ENCODE results near the gene RPL3. TPM values are rescaled to one million over a fixed set of nuclear protein-coding genes. Genes with fewer than 3 reads are reported as not detected.

Gene RPL3
- total RNA-seq, 1 donor from 2014 or later = 2,149 TPM

DNA sequence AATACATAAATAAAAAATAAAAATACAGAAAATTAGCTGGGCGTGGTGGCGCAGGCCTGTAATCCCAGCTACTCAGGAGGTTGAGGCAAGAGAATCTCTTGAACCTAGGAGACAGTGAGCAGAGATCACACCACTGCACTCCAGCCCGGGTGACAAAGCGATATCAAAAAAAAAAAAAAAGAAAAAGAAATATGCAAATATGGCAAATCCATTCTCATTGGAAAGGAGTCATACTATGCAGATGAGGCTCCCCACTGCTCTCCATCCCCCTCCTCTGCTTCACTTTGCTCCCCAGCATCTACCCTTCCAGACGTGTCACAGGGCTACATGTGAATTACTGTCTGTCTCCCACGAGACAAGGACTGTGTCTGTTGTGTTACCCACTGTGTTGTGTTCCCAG lies 38.3 kb downstream of the RPL3 start:
- peaks cover 3% of the 10 kb centered on the region for H3K27me3 Mint-ChIP-seq (ENCODE audit: unreplicated experiment)
- no peak overlapping the region for H3K4me3 Mint-ChIP-seq (ENCODE audit: unreplicated experiment)
- TF ChIP-seq, protein P1, sequence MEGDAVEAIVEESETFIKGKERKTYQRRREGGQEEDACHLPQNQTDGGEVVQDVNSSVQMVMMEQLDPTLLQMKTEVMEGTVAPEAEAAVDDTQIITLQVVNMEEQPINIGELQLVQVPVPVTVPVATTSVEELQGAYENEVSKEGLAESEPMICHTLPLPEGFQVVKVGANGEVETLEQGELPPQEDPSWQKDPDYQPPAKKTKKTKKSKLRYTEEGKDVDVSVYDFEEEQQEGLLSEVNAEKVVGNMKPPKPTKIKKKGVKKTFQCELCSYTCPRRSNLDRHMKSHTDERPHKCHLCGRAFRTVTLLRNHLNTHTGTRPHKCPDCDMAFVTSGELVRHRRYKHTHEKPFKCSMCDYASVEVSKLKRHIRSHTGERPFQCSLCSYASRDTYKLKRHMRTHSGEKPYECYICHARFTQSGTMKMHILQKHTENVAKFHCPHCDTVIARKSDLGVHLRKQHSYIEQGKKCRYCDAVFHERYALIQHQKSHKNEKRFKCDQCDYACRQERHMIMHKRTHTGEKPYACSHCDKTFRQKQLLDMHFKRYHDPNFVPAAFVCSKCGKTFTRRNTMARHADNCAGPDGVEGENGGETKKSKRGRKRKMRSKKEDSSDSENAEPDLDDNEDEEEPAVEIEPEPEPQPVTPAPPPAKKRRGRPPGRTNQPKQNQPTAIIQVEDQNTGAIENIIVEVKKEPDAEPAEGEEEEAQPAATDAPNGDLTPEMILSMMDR (IDR thresholded peaks at IDR 0.05; ENCODE audit: unreplicated experiment) = no peak
- H3K27ac Mint-ChIP-seq (ENCODE audit: unreplicated experiment) = peak overlapping the region; percentile 45
- H3K9me3 Mint-ChIP-seq (ENCODE audit: unreplicated experiment) = no peaks in the 10 kb centered on the region
- no peak for DNase-seq (ENCODE audit: low spot score)
- H3K36me3 Mint-ChIP-seq (ENCODE audit: low read depth, unreplicated experiment) = no peaks in the 10 kb centered on the region
- H3K4me1 Mint-ChIP-seq (ENCODE audit: unreplicated experiment) = peaks cover 39% of the 10 kb centered on the region

GRCh38 chr22:39280250-39280649 lies 39.2 kb downstream of the RPL3 start:
- no peaks in the 10 kb centered on the region for H3K9me3 Mint-ChIP-seq (ENCODE audit: unreplicated experiment)
- H3K36me3 Mint-ChIP-seq (ENCODE audit: low read depth, unreplicated experiment) = no peaks in the 10 kb centered on the region
- no peak overlapping the region for H3K4me3 Mint-ChIP-seq (ENCODE audit: unreplicated experiment)
- peak overlapping the region; percentile 97 for H3K27ac Mint-ChIP-seq (ENCODE audit: unreplicated experiment)
- H3K4me1 Mint-ChIP-seq (ENCODE audit: unreplicated experiment) = peaks cover 39% of the 10 kb centered on the region
- no peak for DNase-seq (ENCODE audit: low spot score)
- peaks cover 3% of the 10 kb centered on the region for H3K27me3 Mint-ChIP-seq (ENCODE audit: unreplicated experiment)
- TF ChIP-seq, protein P1 (IDR thresholded peaks at IDR 0.05; ENCODE audit: unreplicated experiment) = no peak

GRCh38 chr22:39279170-39279850 lies 40.1 kb downstream of the RPL3 start:
- TF ChIP-seq, protein P1 (IDR thresholded peaks at IDR 0.05; ENCODE audit: unreplicated experiment) = no peak
- Mint-ChIP-seq H3K9me3 (ENCODE audit: unreplicated experiment) (no peaks in the 10 kb centered on the region), H3K27me3 (ENCODE audit: unreplicated experiment) (peaks cover 3% of the 10 kb centered on the region), H3K27ac (ENCODE audit: unreplicated experiment) (peak overlapping the region; percentile 97), H3K36me3 (ENCODE audit: low read depth, unreplicated experiment) (no peaks in the 10 kb centered on the region), H3K4me1 (ENCODE audit: unreplicated experiment) (peaks cover 39% of the 10 kb centered on the region), H3K4me3 (ENCODE audit: unreplicated experiment) (peak overlapping the region; percentile 56)
- DNase-seq (ENCODE audit: low spot score) = no peak

- no peak for DNase-seq (ENCODE audit: low spot score)
- Mint-ChIP-seq H3K27ac (ENCODE audit: unreplicated experiment) (no peak overlapping the region), H3K36me3 (ENCODE audit: low read depth, unreplicated experiment) (no peaks in the 10 kb centered on the region), H3K9me3 (ENCODE audit: unreplicated experiment) (no peaks in the 10 kb centered on the region), H3K27me3 (ENCODE audit: unreplicated experiment) (peaks cover 5% of the 10 kb centered on the region), H3K4me3 (ENCODE audit: unreplicated experiment) (no peak overlapping the region), H3K4me1 (ENCODE audit: unreplicated experiment) (peaks cover 36% of the 10 kb centered on the region)
- TF ChIP-seq, protein P1 (IDR thresholded peaks at IDR 0.05; ENCODE audit: unreplicated experiment) = no peak
These were observed 41.4 kb downstream of the RPL3 start for GRCh38 chr22:39278040-39278439.

- Mint-ChIP-seq H3K9me3 (ENCODE audit: unreplicated experiment) (no peaks in the 10 kb centered on the region), H3K27me3 (ENCODE audit: unreplicated experiment) (peaks cover 6% of the 10 kb centered on the region), H3K4me1 (ENCODE audit: unreplicated experiment) (peaks cover 30% of the 10 kb centered on the region), H3K4me3 (ENCODE audit: unreplicated experiment) (no peak overlapping the region), H3K27ac (ENCODE audit: unreplicated experiment) (no peak overlapping the region), H3K36me3 (ENCODE audit: low read depth, unreplicated experiment) (no peaks in the 10 kb centered on the region)
- DNase-seq (ENCODE audit: low spot score) = no peak
- TF ChIP-seq, protein P1 (IDR thresholded peaks at IDR 0.05; ENCODE audit: unreplicated experiment) = no peak
These were observed 42.2 kb downstream of the RPL3 start for GRCh38 chr22:39277142-39277607.

Measured in endothelial cell (in vitro differentiated cells).